Dedifferentiated amniotic fluid mesenchymal stem cell (primary cell): ENCODE data around the gene CLDN20.
"Not testable (repeated sequence)": the region's sequence is repeated elsewhere in the genome, so short reads cannot be mapped to it uniquely, and the experiment has no call there.

Source experiments
- DNase-seq: peaks from one replicate; pipeline ENCODE4 v3.0.0-alpha.2; 2016; ENCODE audit errors: extremely low spot score

The CLDN20 gene

GRCh38 chr6:155245193-155245592 lies 18.6 kb upstream of the CLDN20 start:
- no peak for DNase-seq

GRCh38 chr6:155245831-155246230 lies 18.0 kb upstream of the CLDN20 start:
- peak; percentile 19 for DNase-seq

- no peak for DNase-seq
These were observed 17.0 kb upstream of the CLDN20 start for GRCh38 chr6:155246825-155247224.

DNA sequence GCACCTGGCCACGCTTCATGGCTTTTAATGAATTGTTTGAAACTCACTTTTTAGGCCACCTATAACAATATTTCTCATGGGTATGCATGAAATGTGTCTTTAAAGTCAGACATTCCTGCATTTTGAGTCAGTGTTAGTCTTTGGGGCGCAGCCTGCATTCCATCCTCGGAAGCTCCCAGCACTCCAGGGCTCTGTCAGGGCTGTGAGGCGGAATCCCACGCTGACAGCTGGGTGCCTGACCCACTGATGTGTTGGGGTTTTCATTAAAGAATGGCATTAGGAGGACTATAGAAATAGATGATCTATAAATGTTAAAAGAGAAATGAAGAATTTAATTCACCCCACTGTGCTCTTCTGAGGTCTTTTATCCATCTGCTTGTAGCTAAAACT lies 16.2 kb upstream of the CLDN20 start:
- DNase-seq, result no peak

GRCh38 chr6:155248008-155249001 lies 15.5 kb upstream of the CLDN20 start:
- no peak for DNase-seq

GRCh38 chr6:155250701-155251381 lies 13.0 kb upstream of the CLDN20 start:
- DNase-seq, result no peak

- no peak for DNase-seq
These were observed 11.2 kb upstream of the CLDN20 start for GRCh38 chr6:155252581-155252980.

DNA sequence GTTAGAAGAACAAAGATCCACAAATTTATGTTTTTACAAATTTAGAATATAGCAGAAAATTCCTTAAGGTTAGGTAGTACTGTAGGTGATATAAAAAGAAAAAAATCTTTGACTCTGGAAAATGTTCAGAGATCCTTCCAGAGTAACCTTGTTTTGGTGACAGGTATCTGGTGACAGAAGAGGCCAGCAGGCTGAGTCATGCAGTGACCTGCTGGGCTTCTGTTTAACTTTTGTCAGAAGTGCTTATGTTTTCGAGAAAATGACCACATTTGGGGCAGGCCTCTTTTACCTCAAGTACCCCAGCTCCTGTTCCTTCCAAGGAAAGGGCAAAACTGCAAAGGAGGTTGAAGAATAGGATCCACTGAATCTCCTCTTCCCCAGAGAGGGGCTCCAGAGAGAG lies 10.5 kb upstream of the CLDN20 start:
- no peak for DNase-seq

DNA sequence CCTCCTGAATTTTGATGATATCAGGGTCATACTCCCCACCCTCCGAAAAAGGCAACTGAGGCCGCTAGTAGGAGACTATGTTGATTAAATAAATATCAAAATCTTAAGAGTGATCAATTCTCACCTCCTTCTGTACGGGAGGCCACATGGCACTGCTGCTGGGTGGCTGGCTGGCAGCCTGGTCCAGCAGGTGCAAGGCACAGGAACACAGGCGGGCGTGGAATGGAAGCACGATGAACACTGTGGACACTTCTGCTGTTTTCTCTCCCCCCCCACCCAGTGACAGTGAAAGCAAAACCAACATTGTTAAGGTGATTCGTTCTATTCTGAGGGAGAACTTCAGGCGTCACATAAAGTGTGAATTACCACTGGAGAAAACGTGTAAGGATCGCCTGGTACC lies 9.7 kb upstream of the CLDN20 start:
- DNase-seq, result no peak

DNA sequence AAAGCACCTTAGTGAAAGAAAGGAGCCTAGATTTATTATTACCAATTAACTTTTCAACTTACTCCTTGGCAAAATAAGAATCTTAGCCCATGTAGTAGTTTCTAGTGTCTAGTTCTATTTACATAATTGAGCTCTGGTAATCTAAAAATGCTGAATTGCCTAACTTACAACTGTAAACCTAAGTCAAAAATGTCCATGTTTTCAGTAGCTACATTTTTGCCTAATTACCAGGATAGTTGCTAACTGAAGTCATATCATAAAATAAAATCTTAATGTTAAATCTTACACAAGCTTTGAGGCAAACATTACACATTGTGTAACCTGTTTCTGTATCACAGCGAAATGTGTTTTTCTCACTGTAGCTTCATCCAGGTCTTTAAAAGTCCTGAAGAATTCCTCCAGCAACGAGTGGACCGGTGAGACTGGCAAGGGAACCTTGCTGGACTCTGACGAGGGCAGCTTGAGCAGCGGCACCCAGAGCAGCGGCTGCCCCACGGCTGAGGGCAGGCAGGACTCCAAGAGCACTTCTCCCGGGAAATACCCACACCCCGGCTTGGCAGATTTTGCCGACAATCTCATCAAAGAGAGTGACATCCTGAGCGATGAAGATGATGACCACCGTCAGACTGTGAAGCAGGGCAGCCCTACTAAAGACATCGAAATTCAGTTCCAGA lies 7.6 kb upstream of the CLDN20 start:
- no peak for DNase-seq

GRCh38 chr6:155257796-155258195 lies 6.0 kb upstream of the CLDN20 start:
- DNase-seq, result no peak

GRCh38 chr6:155259204-155259603 lies 4.6 kb upstream of the CLDN20 start:
- DNase-seq, result no peak

GRCh38 chr6:155259897-155260296 lies 3.9 kb upstream of the CLDN20 start:
- no peak for DNase-seq

- no peak for DNase-seq
These were observed 3.1 kb upstream of the CLDN20 start for GRCh38 chr6:155260686-155261085.

GRCh38 chr6:155261111-155261900 lies 2.5 kb upstream of the CLDN20 start:
- no peak for DNase-seq

- DNase-seq, result no peak
These were observed 1.2 kb upstream of the CLDN20 start for GRCh38 chr6:155262655-155263054.

- peak; percentile 33 for DNase-seq
These were observed 994 bp downstream of the CLDN20 start for GRCh38 chr6:155264693-155265320.

GRCh38 chr6:155265843-155266535 lies 2.2 kb downstream of the CLDN20 start:
- no peak for DNase-seq

- no peak for DNase-seq
These were observed 3.6 kb downstream of the CLDN20 start for GRCh38 chr6:155267411-155267810.

- DNase-seq, result not testable (repeated sequence)
These were observed 4.5 kb downstream of the CLDN20 start for GRCh38 chr6:155268088-155268867.
